ENCODE measurements around the gene CC2D1A.

The CC2D1A gene

DNA sequence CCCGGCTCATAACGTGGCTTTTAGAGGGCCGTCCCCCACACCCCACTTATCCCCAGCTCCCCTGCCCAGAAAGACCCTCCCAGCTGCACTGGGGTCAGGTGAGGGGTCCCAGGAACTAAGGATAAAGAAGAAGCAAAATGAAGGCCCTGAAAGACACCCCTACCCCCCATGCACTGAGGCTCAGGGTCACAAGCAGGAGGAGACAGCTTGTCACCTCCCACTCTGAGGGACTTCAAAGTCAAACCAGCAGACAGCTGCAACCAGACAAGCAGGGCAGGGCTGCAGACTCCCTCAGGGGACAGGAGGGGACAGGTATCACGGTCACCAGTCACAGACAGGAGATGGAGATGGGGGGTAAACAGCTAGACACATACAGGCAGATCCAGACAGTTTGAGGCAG, 35.1 kb upstream of the CC2D1A start:
- DNase-seq (ENCODE audit: low spot score), result no peak
- in situ Hi-C loops (cut with MboI; ENCODE audit: low pct_unique_long_range_greater_than_20kb, low sequenced_read_pairs, unreplicated experiment), result loop anchor here (10.0 kb wide), 2 partner anchors 204 to 266 kb away; partner anchors contain the start of gene MISP3
- TF ChIP-seq, protein P1, sequence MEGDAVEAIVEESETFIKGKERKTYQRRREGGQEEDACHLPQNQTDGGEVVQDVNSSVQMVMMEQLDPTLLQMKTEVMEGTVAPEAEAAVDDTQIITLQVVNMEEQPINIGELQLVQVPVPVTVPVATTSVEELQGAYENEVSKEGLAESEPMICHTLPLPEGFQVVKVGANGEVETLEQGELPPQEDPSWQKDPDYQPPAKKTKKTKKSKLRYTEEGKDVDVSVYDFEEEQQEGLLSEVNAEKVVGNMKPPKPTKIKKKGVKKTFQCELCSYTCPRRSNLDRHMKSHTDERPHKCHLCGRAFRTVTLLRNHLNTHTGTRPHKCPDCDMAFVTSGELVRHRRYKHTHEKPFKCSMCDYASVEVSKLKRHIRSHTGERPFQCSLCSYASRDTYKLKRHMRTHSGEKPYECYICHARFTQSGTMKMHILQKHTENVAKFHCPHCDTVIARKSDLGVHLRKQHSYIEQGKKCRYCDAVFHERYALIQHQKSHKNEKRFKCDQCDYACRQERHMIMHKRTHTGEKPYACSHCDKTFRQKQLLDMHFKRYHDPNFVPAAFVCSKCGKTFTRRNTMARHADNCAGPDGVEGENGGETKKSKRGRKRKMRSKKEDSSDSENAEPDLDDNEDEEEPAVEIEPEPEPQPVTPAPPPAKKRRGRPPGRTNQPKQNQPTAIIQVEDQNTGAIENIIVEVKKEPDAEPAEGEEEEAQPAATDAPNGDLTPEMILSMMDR (IDR thresholded peaks at IDR 0.05; ENCODE audit: extremely low read depth, insufficient read depth, missing control alignments), result no peak

DNA sequence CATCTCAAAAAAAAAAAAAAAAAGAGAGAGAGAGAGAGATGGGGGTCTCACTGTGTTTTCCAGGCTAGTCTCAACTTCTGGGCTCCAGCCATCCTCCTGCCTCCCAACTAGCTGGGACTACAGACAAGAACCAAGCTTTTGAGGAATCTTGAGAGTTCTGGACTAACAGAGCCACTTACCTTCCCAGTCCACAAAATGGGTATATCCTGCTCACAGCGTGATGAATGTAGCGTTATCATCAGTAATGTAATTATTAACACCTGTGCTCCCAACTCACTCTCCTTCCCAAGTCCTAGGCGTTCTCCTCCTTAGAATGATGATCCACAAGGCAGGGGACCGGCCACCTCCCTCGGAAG, 33.7 kb upstream of the CC2D1A start:
- DNase-seq (ENCODE audit: low spot score), result no peak
- TF ChIP-seq, protein P1 (IDR thresholded peaks at IDR 0.05; ENCODE audit: extremely low read depth, insufficient read depth, missing control alignments), result no peak
- in situ Hi-C loops (cut with MboI; ENCODE audit: low pct_unique_long_range_greater_than_20kb, low sequenced_read_pairs, unreplicated experiment), result loop anchor here (10.0 kb wide), 2 partner anchors 202 to 268 kb away; partner anchors contain the start of gene MISP3

DNA sequence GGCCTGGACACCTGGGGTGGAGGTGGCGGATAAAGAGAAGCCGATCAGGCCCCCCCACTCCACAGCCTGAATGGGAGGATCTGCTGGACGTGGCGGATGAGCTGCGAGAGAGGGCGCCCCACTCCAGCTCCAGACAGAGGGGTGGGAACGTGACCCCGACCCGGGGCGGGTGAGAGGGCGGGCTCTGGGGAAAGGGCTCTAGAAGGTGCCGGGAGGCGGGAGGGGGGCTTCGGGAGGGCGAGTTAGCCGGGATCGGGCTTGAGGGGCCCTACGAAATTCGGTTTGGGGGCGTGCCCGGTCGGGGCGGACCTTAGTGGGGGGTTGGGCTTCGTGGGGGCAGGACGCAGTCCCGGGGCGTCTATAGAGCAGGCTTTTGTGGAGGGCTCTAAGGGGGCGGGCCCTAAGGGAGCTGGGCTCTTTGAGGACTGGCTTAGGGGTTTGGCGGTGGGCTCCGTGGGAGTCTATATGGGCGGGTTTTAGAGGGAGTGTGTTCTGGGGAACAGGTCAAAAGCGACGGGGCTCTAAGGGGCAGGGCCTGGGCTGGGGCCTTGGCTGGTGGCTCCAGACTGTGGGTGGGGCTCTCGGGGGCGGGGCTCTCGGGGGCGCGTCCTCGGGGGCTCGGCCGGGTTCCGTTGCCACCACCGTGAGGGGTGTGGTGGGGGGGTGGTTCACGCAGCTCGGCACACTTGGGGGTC, 33.2 kb upstream of the CC2D1A start:
- peak; percentile 83 for DNase-seq (ENCODE audit: low spot score)
- TF ChIP-seq, protein P1 (IDR thresholded peaks at IDR 0.05; ENCODE audit: extremely low read depth, insufficient read depth, missing control alignments), result peak; percentile 54
- in situ Hi-C loops (cut with MboI; ENCODE audit: low pct_unique_long_range_greater_than_20kb, low sequenced_read_pairs, unreplicated experiment), result loop anchor here (10.0 kb wide), 2 partner anchors 202 to 268 kb away; partner anchors contain the start of gene MISP3

DNA sequence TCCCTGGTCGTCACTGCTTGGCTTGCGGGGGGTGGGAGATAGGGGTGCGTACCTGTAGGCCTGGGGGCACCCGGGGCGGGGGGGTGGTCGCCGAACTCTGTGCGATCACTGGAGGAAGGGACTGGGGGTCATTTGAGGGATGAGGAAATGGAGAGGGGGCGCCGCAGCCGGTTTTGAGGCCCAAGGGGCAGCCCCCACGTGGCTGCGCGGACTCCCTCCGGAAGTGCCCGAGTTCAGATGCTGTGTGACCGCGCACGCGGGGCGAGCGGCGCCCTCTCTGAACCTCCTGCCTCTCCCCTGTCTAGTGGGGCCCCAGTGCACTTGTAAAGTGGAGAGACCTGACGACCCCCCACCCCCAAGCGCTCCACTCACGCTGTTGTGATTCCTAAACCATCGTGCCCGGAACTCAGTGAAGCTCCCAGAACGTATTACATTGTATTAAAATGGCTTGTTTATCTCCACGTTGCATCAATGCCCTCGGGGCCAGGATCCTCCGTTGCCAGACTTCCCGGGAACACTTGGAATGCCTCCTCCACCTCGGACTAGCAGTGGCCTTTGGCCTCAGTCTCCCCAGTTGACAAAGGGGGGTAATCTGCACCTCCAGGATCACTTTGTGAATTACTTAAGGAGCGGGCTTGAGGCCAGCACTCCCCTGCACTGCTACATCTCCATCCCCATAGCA, 32.0 kb upstream of the CC2D1A start:
- TF ChIP-seq, protein P1 (IDR thresholded peaks at IDR 0.05; ENCODE audit: extremely low read depth, insufficient read depth, missing control alignments), result no peak
- in situ Hi-C loops (cut with MboI; ENCODE audit: low pct_unique_long_range_greater_than_20kb, low sequenced_read_pairs, unreplicated experiment), result loop anchor here (10.0 kb wide), 2 partner anchors 201 to 269 kb away; partner anchors contain the start of gene MISP3
- no peak for DNase-seq (ENCODE audit: low spot score)

DNA sequence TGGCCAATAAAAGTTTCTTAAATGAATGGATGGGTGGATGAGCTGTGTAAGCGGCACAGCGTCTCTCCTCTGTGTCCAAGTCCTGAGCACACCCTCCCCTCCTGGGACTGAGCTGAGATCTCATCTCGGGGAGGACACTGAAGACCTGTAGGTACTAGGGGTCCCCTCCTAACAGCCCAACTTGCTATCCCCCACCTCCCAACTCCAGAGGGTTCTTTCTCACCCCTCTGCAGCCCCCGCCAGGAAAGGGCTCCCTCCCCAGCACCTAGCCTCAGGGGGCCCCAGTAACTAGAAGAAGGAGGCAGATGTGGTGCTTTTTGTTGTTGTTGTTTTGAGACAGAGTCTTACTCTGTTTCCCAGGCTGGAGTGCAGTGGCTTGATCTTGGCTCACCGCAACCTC, 30.2 kb upstream of the CC2D1A start:
- TF ChIP-seq, protein P1 (IDR thresholded peaks at IDR 0.05; ENCODE audit: extremely low read depth, insufficient read depth, missing control alignments), result no peak
- in situ Hi-C loops (cut with MboI; ENCODE audit: low pct_unique_long_range_greater_than_20kb, low sequenced_read_pairs, unreplicated experiment), result loop anchor here (10.0 kb wide), 2 partner anchors 199 to 271 kb away; partner anchors contain the start of gene MISP3
- DNase-seq (ENCODE audit: low spot score), result no peak

DNA sequence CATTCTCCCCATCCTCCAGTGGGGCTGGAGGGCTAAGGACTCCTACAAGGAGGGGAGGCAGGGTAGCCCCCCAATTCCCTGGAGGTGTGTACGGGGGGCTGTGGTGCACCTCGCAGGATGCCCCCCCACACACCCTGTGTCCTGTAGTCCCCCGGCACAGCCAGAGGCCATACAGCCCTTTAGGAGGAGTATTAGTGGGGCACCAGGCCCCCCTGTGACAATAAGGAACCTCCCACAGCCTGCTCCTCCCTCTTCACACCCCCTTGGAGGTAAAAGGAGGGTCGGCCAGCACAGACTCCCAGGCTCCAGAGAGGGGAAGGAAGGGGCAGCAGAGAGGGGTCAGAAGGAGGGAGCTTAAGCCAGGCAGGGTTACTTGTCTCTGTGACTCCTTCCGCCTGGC, 29.2 kb upstream of the CC2D1A start, which contains the start of gene NANOS3:
Gene NANOS3, plus strand, starts transcription at position 301 of the 400 bp plus-strand sequence. CDS start 115 bp downstream, outside the sequence.
- TF ChIP-seq, protein P1 (IDR thresholded peaks at IDR 0.05; ENCODE audit: extremely low read depth, insufficient read depth, missing control alignments), result no peak
- in situ Hi-C loops (cut with MboI; ENCODE audit: low pct_unique_long_range_greater_than_20kb, low sequenced_read_pairs, unreplicated experiment), result loop anchor here (10.0 kb wide), 2 partner anchors 198 to 272 kb away; partner anchors contain the start of gene MISP3
- no peak for DNase-seq (ENCODE audit: low spot score)

Measured in GM13977 (cell line).